Stimulated activated CD4-positive, alpha-beta T cell treated with anti-CD3 and anti-CD28 coated beads, TNF-alpha, amount 100 ng/mL, for 24 hours (primary cell): ENCODE data around the gene MRPL9.

Source experiments
- DNase-seq, 3 experiments: peaks; one replicate each; pipeline ENCODE4 v3.0.0-alpha.2; 2020; ENCODE audit warnings: low read depth in 3 of 3

Gene MRPL9

GRCh38 chr1:151762941-151763921 is at the start of gene MRPL9:
TSS of gene MRPL9 (minus strand) at chr1:151763496. CDS start at chr1:151763479, 17 bp downstream.
- DNase-seq: peak; percentile 73 to 83 (median 73)

- DNase-seq: no peak
Measured at GRCh38 chr1:151811181-151811580, 47.9 kb upstream of the MRPL9 start.

- no peak for DNase-seq
Measured at GRCh38 chr1:151809985-151810556, 46.8 kb upstream of the MRPL9 start.

GRCh38 chr1:151809290-151809984 is 46.1 kb upstream of the MRPL9 start:
- DNase-seq: no peak

- no peak for DNase-seq
Measured at GRCh38 chr1:151807766-151808165, 44.5 kb upstream of the MRPL9 start.

GRCh38 chr1:151807131-151807530 is 43.8 kb upstream of the MRPL9 start:
- no peak for DNase-seq

GRCh38 chr1:151806170-151806569 is 42.9 kb upstream of the MRPL9 start:
- DNase-seq: no peak

- no peak for DNase-seq
Measured at GRCh38 chr1:151805066-151805820, 41.9 kb upstream of the MRPL9 start, which contains the start of gene LINGO4. TSS of gene LINGO4 (minus strand) at chr1:151805419. CDS start at chr1:151802704, 2,715 bp downstream.

GRCh38 chr1:151803915-151804314 is 40.6 kb upstream of the MRPL9 start:
- no peak for DNase-seq

GRCh38 chr1:151803164-151803563 is 39.9 kb upstream of the MRPL9 start:
- no peak for DNase-seq

- no peak for DNase-seq
Measured at GRCh38 chr1:151802372-151802771, 39.1 kb upstream of the MRPL9 start.

GRCh38 chr1:151801846-151802245 is 38.5 kb upstream of the MRPL9 start:
- DNase-seq: no peak

- no peak for DNase-seq
Measured at GRCh38 chr1:151801310-151801820, 38.1 kb upstream of the MRPL9 start.

- DNase-seq: no peak
Measured at GRCh38 chr1:151800830-151801229, 37.5 kb upstream of the MRPL9 start.

- DNase-seq: no peak
Measured at GRCh38 chr1:151799179-151800022, 36.1 kb upstream of the MRPL9 start.

GRCh38 chr1:151798571-151798970 is 35.3 kb upstream of the MRPL9 start:
- DNase-seq: no peak

- DNase-seq: no peak
Measured at GRCh38 chr1:151790940-151791651, 27.8 kb upstream of the MRPL9 start.

GRCh38 chr1:151790071-151790939 is 27.0 kb upstream of the MRPL9 start, which contains the start of gene TDRKH:
TSS of gene TDRKH (minus strand) at chr1:151790500. CDS start at chr1:151783022, 7,478 bp downstream.
- peak; percentile 97 to 98 (median 98) for DNase-seq

GRCh38 chr1:151787689-151788088 is 24.4 kb upstream of the MRPL9 start:
- no peak for DNase-seq
